A549 treated with dexamethasone at 1 μM for 4 hours (cell line): ENCODE data around the gene ADSS2. TPM values are rescaled to one million over a fixed set of nuclear protein-coding genes. Genes with fewer than 3 reads are reported as not detected.

Experiments used
- total RNA-seq: library from RNA; stranded (reverse); fragments of 200-300 nt; extraction: Qiagen RNA extraction; gene quantifications from 5 replicates; pipeline ENCODE4 v1.2.3, GENCODE V29; 2022

Gene ADSS2
- total RNA-seq, result 42.7 to 48.9 TPM (median 45.9 TPM) in 5 replicates

DNA sequence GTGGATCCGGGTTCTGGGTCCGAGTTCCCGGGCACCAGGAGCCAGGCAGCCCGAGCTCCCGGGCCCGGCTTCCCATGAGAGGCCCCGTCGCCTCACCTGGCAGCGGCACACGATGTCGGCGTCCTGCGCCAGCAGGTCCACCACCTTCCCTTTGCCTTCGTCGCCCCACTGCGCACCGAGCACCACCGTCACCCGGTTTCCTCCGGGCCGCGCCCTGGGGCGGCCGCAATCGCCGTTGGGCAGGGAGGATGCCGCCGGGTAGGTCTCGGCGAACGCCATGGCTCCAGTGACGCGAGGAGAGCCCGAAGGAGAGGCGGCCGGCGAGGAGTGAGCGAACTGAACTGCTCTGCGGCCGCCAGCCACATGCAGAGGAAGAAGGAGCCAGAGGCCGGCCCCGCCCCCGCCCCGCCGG, at the start of gene ADSS2:
TSS of gene ADSS2 (minus strand) at position 371 of the 412 bp plus-strand sequence. CDS start at position 279, 92 bp downstream.

GRCh38 chr1:244461245-244462071, 9.7 kb upstream of the ADSS2 start, which contains the start of gene CATSPERE:
TSS of gene CATSPERE (plus strand) at chr1:244461273. CDS start at chr1:244461430, 157 bp downstream.

Other genes with a start within 250 kb of the ADSS2 start
- gene CATSPERE, start 9.4 kb upstream of the ADSS2 start, total RNA-seq, result 0.02 to 0.08 TPM (median 0.03 TPM) in 5 replicates
- 27.2 to 34.6 TPM (median 31.9 TPM) in 5 replicates for gene DESI2, start 201.2 kb upstream of the ADSS2 start, total RNA-seq